Glomerular endothelial cell (primary cell): Measurements from ENCODE around the gene FAF1. TPM values are rescaled to one million over a fixed set of nuclear protein-coding genes. Genes with fewer than 3 reads are reported as not detected.
"Not testable (repeated sequence)": the region's sequence is repeated elsewhere in the genome, so short reads cannot be mapped to it uniquely, and the experiment has no call there.

Experiments used
- DNase-seq: peaks from one replicate; pipeline ENCODE4 v3.0.0-alpha.2; 2011; ENCODE audit warnings: low read depth, low spot score; ENCODE audit errors: extremely low read depth
- total RNA-seq: library from RNA; depleted of rRNA; stranded (reverse); fragments of >200 nt; gene quantifications from 2 replicates; pipeline ENCODE4 v1.2.3, GENCODE V29; 2015

Gene FAF1
- total RNA-seq, 1 donor from 2014 or later = 42.9 TPM

GRCh38 chr1:50603274-50604271 is 356.5 kb downstream of the FAF1 start:
- peak; percentile 58 for DNase-seq

GRCh38 chr1:50599546-50599945 is 360.5 kb downstream of the FAF1 start:
- DNase-seq = no peak

- no peak for DNase-seq
These were observed 364.2 kb downstream of the FAF1 start for GRCh38 chr1:50595874-50596273.

GRCh38 chr1:50593515-50593914 is 366.6 kb downstream of the FAF1 start:
- DNase-seq = no peak

DNA sequence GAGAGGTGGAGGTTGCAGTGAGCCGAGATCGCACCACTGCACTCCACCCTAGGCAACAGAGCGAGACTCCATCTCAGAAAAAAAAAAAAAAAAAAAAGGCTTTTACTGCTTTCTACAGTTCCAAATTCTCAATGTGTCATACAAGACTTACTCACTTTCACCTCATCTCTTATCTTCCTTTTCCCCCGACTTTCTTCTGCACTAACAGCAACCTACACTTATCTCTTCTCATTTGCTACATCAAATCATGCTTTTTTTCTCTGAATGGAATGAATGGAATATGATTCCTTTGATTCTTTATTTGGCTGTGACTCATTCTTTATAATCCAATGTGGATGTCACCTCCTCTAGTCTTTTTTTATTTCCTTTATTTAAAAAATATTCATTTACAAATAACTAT is 368.5 kb downstream of the FAF1 start:
- no peak for DNase-seq

GRCh38 chr1:50582346-50582745 is 377.7 kb downstream of the FAF1 start:
- no peak for DNase-seq

DNA sequence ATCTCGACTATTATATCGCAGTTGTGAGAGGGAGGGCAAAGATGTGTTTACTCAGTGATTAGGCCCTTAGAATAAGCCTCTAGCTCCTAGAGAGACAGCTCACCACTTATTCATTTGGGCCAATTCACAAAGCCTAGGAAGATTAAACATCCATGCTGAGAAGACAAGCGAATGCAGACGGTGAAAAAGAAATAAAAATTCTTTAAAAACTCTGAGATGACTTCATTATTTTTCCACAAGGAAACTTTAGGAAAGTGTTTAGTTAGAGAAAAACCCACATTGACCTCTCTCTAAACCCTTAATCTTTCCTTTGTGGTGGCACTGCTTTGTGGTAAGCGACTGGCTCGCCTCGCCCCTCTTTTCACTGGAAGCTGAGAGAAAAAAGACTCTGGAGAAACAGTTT is 390.0 kb downstream of the FAF1 start:
- no peak for DNase-seq

DNA sequence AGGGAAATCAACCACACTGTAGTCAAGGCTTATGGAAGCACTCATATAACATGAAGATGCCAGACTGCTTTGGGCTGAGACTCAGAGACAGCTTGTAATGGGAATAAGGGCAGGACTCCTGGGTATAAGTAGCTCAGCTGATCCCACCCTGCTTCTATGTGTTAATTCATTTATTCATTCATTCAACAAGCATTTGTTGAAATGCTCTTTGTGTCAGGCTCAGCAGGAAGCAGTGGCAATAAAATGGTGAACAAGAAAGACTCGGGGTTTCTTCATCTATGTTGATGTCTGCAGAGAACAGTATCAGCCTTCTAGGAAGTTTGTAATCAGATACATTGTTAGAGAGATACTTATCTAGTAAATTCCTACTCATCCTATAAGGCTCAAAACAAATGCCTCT is 391.3 kb downstream of the FAF1 start:
- no peak for DNase-seq

DNA sequence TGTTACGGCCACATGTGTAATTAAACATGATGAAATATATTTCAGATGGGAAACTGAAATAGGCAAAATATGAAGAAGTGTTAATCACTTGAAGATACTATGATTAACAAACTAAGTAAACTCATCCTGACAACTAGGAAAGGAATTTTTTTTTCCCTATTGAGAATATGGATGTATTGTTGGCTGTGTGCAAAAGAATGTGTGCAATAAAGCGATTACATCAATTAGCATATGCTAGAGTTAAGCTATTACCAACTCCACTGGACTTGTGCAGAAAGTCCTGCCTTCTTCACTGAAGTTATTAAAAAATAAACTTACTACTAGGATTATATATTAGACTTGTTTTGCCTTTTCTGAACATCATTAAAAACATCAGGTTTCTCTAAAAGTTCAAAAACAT is 393.7 kb downstream of the FAF1 start:
- no peak for DNase-seq

DNA sequence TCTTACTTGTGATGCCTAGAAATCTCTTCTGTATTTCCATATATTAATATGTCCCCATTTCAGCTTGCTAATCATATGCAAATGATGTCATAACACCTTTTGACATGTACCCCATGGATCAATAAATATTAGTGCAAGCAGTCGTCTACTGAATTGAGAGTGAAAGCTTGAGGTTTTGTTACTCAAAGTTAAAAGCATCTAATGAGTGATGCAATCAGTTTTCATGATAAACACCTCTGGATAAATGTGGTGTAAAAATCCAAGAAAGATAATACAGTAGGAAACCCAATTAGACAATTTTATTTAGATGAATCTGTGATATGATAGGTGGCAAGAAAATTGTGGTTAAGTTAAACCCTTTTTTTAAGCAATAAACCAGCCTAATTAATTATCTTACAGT is 395.6 kb downstream of the FAF1 start:
- no peak for DNase-seq

DNA sequence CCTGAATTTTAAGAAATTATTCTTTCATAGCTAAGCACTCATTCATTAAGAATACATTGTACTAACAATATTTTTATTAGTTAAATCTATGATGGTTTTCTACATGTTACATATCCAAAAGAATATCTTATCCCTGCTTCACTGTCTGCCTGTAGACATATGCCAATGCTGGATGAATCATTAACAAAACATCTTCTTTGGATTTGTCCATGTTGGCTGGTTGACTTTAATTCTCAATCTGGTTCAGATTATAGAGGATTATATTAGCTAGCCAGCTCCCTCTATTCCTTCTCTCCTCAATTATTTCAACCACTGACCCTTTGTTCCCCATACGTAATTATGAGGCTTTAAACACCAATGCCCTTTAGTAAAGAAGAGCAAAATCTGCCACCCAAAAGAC is 398.0 kb downstream of the FAF1 start:
- no peak for DNase-seq

- no peak for DNase-seq
These were observed 400.6 kb downstream of the FAF1 start for GRCh38 chr1:50559421-50559820.

GRCh38 chr1:50553921-50554320 is 406.1 kb downstream of the FAF1 start:
- no peak for DNase-seq

DNA sequence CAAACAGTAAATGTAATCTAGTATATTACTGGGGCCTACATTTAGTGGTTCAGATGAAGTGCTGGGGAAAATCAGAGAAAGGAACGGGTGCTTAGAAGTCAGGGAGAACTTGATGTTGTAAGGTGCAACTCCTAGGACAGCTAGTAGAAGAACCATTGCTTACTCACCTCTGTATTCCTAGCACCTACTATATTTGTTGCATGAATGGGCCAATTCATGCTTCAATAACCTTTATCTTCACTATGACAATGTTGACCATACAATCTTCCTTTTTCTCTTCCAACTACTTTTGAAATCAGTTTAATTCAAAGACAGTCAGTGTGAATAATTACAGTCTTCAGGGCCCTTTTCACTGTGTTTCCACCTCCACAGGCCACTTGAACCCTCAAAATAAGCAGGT is 411.8 kb downstream of the FAF1 start:
- no peak for DNase-seq

GRCh38 chr1:50542362-50542761 is 417.7 kb downstream of the FAF1 start:
- no peak for DNase-seq

DNA sequence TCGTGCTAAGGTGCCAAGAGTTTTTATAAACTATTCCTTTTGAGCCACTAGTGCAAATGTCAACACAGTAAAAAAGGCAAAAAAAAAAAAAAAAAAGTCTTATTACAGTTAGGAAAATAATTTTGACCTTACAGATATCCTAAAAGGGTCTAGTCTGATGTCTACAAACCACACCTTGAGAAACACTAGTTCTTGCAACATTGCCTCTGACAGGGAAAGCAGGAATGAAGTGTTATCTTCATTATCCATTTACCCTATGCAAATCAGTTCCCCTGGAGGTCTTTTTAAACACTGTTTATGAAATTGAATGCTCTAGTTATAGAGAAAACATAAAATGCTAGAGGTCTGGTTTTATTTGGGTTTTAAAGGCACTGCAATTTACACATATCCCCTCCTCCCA is 421.6 kb downstream of the FAF1 start:
- no peak for DNase-seq

GRCh38 chr1:50531601-50532000 is 428.5 kb downstream of the FAF1 start:
- no peak for DNase-seq

- DNase-seq = no peak
These were observed 429.0 kb downstream of the FAF1 start for GRCh38 chr1:50531027-50531426.

- no peak for DNase-seq
These were observed 430.6 kb downstream of the FAF1 start for GRCh38 chr1:50529510-50529909.

- not testable (repeated sequence) for DNase-seq
These were observed 432.1 kb downstream of the FAF1 start for GRCh38 chr1:50527987-50528320.

DNA sequence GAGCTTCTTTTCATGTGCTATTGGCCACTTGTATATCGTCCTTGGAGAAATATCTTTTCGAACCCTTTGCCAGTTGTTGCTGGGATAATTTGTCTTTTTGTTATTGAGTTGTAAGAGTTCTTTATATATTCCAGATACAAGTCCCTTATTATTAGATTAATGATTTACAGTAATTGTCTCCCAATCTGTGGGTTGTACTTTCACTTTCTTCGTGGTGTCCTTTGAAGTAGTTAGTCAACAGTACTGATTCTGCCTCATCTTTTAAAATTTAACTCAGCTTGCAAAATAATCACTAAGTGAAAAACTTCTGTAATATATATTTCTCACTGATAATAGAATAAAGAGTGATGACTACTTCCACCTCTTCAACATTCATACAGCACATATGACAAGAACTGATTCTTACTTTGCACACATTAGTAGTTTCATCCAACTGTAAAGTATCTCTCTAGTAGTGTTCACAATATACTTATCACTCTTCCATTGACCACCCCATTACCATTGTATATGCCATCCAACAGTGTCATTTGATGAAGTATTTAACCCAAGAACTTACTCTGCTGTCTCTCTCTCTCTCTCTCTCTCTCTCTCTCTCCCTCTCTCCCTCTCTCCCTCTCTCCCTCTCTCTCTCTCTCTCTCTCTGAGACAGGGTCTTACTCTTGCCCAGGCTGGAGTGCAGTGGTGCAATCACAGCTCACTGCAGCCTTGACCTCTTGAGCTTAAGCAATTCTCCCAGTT is 432.6 kb downstream of the FAF1 start:
- no peak for DNase-seq

DNA sequence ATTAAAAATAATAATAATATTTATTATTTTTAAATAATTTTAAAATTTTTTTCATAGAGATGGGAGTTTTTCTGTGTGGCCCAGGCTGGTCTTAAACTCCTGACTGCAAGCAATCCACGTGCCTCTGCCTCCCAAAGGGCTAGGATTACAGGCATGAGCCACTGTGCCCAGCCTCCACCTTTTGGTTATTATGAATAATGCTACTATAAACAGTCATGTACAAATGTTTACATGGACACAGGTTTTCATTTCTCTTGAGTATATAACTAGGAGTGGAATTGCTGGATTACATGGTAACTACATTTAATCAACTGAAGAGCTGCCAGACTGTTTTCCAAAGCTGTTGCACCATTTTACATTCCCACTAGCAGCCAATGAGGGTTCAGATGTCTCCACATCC is 433.6 kb downstream of the FAF1 start:
- no peak for DNase-seq
